Myocyte (in vitro differentiated cells): ENCODE results near the gene ANKFN1. TPM values are rescaled to one million over a fixed set of nuclear protein-coding genes. Genes with fewer than 3 reads are reported as not detected.
"Not testable (repeated sequence)": the region's sequence is repeated elsewhere in the genome, so short reads cannot be mapped to it uniquely, and the experiment has no call there.

Experiments used
- DNase-seq: peaks from one replicate; pipeline ENCODE4 v3.0.0-alpha.2; 2012; ENCODE audit warnings: low read depth
- total RNA-seq: library from RNA; depleted of rRNA; stranded (reverse); fragments of >200 nt; gene quantifications from 2 replicates; pipeline ENCODE4 v1.2.3, GENCODE V29; 2014

The ANKFN1 gene
- total RNA-seq, 1 donor from 2014 or later: not detected

GRCh38 chr17:56288786-56289185, 135.5 kb downstream of the ANKFN1 start:
- DNase-seq: not testable (repeated sequence)

GRCh38 chr17:56289321-56289720, 136.0 kb downstream of the ANKFN1 start:
- DNase-seq: no peak

DNA sequence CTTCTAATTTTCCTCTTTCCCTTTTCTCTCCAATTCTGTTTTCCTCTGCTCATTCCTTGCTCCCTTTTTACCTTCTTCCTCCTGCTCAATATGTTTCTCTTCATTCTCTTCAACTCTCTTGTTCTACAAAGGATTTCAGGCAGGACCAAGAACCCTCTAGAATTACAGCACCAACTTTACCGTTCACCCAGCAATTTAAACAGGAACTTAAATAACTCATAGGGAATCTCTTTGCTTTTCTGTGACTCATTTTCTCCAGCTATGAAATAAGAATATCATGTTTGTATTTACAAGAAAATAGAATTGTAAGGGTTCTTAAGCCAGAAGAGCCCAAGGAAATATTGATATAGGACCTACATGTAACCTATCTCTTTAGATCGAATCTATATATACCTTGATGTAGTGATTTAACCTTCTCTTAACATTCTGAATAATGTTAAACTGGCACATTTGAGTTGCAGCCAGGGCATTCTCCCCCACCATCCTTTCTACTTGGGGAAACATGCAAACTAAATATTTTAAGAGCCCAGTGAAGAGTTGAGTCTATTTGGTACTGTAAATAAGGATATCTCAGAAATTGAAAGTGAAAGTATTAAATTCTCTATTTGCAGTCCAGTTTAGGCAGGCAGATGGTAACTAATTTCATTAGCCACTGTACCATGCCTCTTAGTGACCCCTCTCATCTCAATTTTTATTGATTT, 137.0 kb downstream of the ANKFN1 start:
- no peak for DNase-seq

GRCh38 chr17:56290802-56291118, 137.5 kb downstream of the ANKFN1 start:
- peak; percentile 67 for DNase-seq

- DNase-seq: peak; percentile 79
Observed at GRCh38 chr17:56291226-56291805, 138.0 kb downstream of the ANKFN1 start.

GRCh38 chr17:56292010-56292409, 138.7 kb downstream of the ANKFN1 start:
- peak; percentile 70 for DNase-seq

GRCh38 chr17:56292578-56292977, 139.3 kb downstream of the ANKFN1 start:
- DNase-seq: no peak

GRCh38 chr17:56297184-56297583, 143.9 kb downstream of the ANKFN1 start:
- peak; percentile 77 for DNase-seq

GRCh38 chr17:56298846-56299245, 145.6 kb downstream of the ANKFN1 start:
- no peak for DNase-seq

DNA sequence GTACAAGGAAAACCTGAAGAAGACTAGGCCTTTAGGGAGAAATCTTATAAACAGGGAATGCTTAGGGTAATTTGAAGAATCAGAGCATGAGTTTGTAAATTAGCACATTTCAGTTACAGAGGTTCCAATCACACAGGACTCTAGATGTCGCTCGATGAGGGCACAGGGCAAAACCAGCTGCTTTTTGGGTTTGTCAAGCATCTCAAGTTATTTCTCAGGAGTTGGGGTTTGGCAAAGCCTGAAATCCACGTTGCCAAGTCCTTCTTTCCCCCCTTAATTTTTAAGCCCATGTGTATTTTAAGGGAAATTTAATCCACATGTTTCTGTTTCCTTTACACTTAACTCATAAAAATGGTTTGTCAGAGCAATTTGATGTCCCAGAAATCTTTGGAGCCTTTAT, 146.9 kb downstream of the ANKFN1 start:
- no peak for DNase-seq

DNA sequence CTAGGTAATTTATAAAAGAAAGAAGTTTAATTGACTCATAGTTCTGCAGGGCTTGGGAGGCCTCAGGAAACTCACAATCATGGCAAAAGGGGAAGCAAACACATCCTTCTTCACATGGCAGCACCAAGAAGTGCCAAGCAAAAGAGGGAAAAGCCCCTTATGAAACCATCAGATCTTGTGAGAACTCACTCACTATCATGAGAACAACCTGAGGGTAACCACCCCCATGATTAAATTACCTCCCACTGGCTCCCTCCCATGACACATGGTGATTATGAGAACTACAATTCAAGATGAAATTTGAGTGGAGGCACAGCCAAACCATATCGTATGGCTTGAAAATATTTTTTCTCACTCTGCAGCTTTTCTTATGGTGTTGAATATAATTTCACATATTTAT, 151.7 kb downstream of the ANKFN1 start:
- DNase-seq: no peak

DNA sequence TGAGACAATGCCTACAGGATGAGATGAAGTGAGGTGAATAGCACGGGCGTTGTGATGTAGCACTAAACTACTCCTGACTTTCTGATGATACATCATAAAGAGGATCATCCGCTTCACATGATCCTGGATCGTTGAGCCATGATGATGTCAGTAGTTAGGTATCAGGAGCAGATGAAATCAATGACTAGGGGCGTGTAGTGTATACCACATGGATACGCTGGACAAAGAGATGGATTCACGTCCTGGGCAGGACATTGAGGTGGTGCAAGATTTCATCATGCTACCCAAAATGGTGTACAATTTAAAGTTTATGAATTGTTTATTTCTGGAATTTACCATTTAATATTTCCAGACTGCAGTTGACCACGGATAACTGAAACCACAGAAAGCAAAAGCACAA, 156.6 kb downstream of the ANKFN1 start:
- DNase-seq: no peak

DNA sequence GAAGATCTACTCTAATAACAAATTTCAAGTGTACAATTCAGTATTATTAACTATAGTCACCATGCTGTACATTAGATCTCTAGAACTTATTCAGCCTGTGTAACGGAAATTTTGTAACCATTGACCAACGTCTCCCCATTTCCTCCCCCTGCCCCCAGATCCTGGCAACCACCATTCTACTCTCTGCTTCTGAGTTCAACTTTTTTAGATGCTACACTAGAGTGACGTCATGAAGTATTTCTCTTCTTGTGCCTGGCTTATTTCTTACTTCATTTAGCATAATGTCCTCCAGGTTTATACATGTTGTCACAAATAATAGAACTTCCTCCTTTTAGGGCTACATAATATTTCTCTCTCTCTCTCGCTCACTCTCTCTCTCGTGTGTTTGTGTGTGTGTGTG, 157.5 kb downstream of the ANKFN1 start:
- no peak for DNase-seq

DNA sequence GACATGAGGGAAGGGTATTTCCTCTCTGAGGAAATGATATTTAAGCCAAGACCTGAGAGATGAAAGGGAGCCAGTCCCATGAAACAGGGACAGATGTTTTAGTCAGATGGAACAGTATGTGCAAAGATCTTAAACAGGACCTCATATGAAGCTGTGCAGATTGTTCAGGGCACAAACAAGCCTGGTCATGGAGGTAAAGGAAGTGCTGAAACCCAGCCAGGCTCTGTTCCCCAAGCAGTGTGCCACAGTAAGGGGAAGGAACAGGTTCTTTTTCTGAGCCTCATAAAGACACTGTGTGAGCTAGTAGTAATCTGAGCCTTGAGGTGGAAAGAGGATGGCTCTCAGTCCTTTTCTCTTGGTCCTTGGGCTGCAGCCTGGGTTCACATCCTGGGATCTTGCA, 159.9 kb downstream of the ANKFN1 start:
- DNase-seq: no peak

- no peak for DNase-seq
Observed at GRCh38 chr17:56314026-56314425, 160.8 kb downstream of the ANKFN1 start.

- no peak for DNase-seq
Observed at GRCh38 chr17:56314984-56315602, 161.8 kb downstream of the ANKFN1 start.

GRCh38 chr17:56316604-56317003, 163.3 kb downstream of the ANKFN1 start:
- no peak for DNase-seq

GRCh38 chr17:56317351-56318208, 164.3 kb downstream of the ANKFN1 start:
- DNase-seq: peak; percentile 68

DNA sequence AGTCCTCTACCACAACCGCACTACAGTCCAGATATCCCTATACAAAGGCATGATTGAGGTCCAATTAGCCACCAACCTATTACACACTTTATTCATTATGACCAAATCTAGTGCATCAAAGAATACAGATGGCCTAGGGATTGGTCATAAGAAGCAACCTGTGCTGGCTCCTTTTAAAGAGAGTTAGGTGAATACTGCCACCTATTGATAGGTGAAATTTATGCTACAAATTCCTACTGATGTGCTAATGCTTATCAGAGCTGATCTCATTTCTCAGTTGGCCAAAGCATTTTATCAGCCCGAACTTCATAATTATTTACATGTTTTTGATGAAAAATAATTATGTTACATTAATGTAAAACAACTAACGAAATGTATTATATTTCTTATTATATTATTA, 166.3 kb downstream of the ANKFN1 start:
- peak; percentile 79 for DNase-seq

DNA sequence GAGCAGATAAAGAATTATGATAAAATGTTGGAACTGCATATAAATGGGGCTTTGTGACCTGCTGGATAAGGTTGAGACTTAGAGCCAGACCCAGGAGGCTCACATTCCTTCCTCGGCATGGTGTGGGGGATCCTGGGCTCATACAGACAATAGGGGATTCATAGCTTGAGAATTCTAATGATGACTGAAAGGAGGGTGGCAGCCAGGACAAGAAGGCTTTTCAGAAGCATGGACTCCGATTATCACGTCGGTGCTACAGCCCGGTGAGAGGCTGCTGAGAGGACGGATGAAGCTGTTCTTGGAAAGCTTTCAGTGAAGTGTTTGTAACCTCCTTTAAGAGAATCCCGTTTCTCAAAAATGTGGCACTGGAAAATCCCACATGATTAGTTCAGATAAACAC, 167.2 kb downstream of the ANKFN1 start:
- DNase-seq: no peak

GRCh38 chr17:56322991-56323390, 169.7 kb downstream of the ANKFN1 start:
- DNase-seq: no peak

DNA sequence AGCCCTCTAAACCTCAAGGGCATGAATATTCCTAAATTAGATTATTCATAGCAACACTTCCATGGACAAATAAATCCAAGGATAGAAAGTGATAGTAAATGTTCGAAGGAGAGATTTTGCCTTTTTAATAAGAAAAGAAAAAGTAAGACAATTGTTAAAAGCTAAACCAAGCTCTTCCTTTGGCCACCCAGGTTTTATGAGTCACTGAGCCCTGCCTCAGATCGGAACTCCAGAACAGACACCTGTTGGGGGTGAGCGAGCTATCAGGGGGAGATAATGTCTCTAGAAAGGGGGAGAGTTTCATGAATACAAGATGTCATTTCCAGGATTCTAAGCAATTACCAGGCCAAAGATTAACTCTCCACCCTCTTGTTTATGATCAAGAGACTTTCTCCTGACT, 171.4 kb downstream of the ANKFN1 start:
- peak; percentile 26 for DNase-seq
